AG09319 (cell line): ENCODE data around the gene MZT2A.
"Not testable (repeated sequence)": the region's sequence is repeated elsewhere in the genome, so short reads cannot be mapped to it uniquely, and the experiment has no call there.

Source experiments
- DNase-seq: peaks from one replicate; pipeline ENCODE4 v3.0.0-alpha.2; 2010; ENCODE audit warnings: low read depth; ENCODE audit errors: extremely low read depth
- TF ChIP-seq, protein P1 (sequence below): IDR thresholded peaks from 2 replicates; pipeline ENCODE4 v1.5.1; 2011; ENCODE audit warnings: low read depth, mild to moderate bottlenecking, inconsistent platforms, low read length, moderate library complexity

MZT2A gene, protein sequence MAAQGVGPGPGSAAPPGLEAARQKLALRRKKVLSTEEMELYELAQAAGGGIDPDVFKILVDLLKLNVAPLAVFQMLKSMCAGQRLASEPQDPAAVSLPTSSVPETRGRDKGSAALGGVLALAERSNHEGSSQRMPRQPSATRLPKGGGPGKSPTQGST

DNA sequence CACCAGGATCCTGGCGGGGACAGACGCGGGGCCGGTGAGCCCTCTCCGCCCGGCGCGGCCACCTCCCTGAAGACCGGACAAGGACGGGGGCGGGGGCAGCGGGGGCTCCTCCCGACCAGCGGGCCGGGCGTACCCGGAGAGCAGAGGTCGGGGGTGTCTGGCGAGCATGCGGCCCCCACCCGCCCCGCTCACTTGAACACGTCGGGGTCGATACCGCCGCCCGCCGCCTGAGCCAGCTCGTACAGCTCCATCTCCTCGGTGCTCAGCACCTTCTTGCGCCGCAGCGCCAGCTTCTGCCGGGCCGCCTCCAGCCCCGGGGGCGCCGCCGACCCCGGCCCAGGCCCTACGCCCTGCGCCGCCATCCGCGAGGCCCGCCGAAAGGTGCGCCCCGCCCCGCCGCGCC lies at the start of gene MZT2A:
TSS of gene MZT2A (minus strand) at position 383 of the 403 bp plus-strand sequence. CDS start at position 362, 21 bp downstream.
- DNase-seq = not testable (repeated sequence)

DNA sequence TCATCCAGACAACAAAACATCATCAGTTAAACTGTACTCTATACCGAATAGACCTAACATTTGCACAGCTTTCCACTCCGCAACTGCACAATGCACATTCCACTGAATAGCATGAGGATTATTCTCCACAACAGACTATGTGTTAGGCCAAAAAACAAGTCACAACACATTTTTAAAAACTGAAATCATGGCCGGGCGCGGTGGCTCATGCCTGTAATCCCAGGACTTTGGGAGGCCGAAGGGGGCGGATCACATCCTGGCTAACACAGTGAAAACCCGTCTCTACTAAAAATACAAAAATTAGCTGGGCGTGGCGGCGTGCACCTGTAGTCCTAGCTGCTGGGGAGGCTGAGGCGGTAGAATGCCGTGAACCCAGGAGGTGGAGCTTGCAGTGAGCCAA lies 46.7 kb upstream of the MZT2A start:
- not testable (repeated sequence) for DNase-seq

DNA sequence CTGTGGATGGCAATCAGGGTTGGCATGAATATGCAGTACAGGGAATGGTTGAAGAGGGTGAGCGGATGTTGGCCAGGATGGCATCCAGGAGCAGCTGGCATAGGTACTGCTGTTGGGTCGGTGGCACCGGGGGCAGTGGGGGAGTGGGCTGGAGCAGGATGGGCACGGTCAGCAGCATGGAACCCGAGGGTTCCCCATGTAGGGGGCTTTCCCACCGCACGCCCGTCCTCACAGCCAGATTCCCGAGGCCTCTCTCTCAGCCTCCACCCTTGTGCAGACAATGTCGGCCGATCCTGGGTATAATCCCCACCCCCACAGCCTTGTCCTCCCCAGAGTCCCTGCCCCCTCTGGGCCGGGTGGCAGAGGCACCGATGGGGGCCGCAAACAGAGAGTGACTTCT lies 44.6 kb upstream of the MZT2A start:
- not testable (repeated sequence) for DNase-seq

DNA sequence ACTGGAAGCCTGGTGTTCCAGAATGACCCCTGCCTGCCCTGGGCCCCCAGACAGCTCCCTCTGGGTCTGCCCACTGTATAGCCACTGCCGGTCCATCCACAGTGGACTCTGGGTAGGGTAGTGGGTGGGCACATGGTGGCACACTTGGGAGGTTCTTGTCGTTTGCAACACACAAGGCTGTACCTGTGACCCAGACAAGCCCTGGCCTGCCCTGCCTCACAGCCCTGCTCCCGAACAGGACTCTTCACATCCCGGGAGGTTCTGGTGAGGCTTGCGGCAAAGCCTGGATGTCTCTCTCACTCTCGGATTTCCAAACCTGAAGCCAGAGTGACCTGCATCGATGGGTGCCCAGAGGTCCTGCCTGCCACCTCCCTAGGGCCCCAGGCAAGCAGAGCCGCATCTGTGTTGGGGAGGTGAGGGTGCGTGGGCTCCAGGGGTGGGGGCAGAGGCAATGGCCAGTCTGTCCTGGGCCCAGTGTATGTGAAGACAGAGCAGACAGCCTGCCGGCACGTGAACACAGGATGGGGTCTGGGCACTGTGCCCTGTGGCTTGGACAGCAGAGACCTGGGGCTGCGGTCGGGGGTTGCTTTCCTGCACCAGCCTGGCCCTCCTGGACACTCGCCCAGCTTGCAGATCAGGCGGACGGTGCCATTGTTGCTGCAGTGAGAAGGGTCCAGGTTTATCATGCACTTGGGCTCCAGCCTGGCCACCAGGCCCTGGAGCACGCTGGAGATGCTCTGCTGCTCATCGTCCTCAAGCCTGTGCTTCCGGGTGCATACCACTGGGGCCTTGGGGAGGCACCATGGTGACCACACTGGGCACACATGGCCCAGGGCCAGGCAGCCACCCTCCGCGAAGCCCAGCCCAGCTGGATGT lies 44.0 kb upstream of the MZT2A start:
- DNase-seq = not testable (repeated sequence)

DNA sequence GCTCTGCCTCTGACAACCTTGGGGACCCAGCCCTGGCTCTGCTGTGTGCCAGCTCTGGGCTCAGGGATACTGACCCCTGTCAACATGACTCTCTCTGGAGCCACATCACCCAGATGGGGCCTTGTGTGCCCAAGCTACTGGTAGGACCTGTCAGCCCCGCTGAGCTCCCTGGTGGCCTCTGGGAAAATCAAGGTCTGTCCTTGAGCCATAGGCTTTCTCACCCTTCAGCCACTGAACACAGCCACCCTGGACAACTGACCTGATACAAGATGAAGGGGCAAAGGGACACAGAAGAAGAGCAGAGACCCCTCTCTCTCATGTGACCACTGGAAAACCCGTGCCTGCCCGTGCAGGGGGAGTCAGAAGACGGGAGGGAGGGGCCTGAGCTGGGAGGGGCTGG lies 43.3 kb upstream of the MZT2A start:
- DNase-seq = no peak
- TF ChIP-seq, protein P1, sequence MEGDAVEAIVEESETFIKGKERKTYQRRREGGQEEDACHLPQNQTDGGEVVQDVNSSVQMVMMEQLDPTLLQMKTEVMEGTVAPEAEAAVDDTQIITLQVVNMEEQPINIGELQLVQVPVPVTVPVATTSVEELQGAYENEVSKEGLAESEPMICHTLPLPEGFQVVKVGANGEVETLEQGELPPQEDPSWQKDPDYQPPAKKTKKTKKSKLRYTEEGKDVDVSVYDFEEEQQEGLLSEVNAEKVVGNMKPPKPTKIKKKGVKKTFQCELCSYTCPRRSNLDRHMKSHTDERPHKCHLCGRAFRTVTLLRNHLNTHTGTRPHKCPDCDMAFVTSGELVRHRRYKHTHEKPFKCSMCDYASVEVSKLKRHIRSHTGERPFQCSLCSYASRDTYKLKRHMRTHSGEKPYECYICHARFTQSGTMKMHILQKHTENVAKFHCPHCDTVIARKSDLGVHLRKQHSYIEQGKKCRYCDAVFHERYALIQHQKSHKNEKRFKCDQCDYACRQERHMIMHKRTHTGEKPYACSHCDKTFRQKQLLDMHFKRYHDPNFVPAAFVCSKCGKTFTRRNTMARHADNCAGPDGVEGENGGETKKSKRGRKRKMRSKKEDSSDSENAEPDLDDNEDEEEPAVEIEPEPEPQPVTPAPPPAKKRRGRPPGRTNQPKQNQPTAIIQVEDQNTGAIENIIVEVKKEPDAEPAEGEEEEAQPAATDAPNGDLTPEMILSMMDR = no peak

- DNase-seq = not testable (repeated sequence)
These were observed 42.8 kb upstream of the MZT2A start for GRCh38 chr2:131534965-131535364.

- DNase-seq = not testable (repeated sequence)
These were observed 42.1 kb upstream of the MZT2A start for GRCh38 chr2:131534317-131534672.

DNA sequence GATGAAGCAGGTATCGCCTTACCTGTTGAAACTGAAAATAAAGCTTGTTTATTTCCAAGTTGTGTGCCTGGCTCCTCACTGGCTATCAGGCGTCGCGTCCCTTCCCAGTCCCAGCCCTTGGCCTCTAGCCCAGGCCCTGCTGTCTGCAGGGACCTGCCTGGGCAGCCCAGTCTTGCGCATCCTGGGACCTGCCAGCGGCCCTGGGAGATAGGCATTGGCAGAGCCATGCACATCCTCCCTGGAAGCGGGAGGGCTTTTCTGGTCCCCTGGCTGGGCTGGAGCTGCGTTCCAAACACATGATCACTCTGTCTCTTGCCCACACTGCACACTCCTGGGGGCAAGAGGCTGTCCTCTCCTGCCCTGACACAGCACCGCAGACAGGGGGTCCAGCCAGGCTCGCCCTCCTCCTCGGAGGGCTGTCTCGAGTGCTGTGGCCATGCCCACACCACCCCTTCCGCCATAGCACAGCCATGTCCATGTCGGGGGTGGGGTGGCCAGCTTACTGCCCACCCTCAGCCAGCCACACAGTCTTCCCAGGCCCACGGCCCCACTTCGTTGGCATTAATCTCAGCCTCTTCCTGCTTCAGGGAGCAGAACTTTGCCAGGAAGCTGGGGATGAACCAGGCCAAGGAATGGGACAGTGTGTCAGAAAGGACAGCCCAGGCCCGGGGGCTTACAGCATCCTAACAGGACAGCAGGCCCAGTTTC lies 41.6 kb upstream of the MZT2A start:
- not testable (repeated sequence) for DNase-seq

DNA sequence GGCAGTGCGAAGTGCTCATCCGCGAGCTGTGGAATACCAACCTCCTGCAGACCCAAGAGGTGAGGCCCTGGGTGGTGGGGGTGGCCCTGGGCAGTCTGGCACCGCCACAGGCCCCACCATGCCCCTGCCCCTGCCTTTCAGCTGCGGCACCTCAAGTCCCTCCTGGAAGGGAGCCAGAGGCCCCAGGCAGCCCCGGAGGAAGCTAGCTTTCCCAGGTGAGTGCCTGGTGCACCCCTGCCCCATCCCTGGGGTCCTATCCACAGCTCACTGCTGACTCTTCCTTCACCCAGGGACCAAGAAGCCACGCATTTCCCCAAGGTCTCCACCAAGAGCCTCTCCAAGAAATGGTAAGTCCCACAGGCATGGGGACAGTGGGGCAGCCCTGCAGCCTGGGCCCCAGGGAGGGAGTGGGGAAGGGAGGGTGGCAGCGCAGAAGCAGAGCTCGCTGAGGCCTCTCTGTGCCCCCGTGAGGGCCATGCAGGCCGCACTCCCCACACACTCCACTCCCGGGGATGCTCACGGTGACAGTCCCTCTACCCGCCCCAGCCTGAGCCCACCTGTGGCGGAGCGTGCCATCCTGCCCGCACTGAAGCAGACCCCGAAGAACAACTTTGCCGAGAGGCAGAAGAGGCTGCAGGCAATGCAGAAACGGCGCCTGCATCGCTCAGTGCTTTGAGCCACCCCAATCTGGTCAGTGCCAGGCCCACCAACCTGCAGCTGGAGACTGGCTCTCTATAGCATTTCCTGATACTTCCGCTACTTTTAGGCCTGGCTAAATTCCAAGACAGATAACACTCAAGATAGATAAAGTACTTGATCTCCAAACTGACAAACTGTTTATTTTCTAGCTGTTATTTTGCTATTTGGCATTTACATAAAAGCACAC lies 40.8 kb upstream of the MZT2A start:
- not testable (repeated sequence) for DNase-seq

DNA sequence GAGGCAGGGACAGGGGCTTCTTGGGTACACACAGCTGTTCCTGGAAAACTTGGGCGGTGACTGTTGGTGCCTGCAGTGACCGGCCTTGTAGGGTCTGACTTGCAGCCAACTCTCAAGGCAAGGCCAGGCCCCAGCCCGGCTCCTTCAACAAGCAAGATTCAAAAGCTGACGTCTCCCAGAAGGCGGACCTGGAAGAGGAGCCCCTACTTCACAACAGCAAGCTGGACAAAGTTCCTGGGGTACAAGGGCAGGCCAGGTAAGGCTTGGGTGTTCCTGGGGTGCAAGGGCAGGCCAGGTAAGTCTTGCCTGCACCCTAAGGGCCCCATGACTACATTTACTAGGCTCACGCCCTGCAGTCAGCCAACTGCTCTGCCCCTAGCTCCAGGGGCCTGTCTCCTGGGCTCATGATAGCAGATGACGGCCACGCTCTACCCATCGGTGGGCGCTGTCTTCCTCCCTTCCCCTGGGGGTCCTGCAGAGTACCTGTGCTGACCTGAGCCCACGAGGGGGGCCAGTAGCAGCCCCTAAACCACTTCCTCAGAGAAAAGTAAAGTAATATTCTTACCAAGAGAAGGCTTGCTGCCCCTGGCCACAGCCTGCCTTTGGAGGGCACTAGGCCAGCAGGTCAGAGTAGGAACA lies 39.5 kb upstream of the MZT2A start:
- not testable (repeated sequence) for DNase-seq

GRCh38 chr2:131530626-131531344 lies 38.6 kb upstream of the MZT2A start:
- not testable (repeated sequence) for DNase-seq

- DNase-seq = not testable (repeated sequence)
These were observed 37.8 kb upstream of the MZT2A start for GRCh38 chr2:131529864-131530445.

DNA sequence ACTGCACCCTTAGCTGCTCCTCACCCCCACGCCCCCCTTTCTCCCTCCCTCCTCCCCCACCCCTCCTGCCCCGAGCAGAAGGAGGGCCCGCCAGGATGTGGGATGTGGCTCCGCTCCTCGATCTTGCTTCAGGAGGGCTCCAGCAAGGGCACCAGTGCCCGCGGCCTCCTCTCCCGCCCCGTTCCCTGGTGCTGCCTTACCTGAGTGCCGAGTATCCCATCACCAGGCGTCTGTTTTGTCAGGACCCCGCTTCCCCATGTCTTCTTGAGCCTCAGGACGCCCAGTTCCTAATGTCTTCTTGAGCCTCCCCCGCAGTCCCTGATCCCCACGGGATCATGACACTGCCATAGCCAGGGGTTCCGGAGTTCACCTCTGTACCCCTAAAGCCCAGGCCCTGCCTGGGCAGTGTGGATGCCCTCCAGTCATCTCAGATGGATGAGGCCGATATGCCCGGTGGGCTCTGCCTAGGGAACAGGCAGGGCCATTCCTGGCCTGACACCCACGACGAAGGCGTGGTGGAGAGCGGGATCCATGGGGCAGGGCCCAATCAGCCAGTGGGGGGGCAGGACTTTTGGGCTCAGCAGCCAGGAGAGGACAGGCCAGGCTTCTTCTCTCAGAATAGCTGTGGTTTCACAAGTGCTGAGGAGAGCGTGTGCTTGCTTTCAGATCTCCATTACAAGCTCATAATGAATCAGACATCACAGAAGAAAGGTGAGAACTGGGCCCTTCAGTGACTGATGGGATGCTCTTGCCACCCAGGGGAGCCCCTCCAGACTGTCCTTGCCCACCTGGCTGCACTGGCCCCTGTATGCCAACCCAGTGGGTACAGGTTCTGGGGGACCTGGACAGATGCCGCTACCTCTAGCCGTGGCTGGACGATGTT lies 37.0 kb upstream of the MZT2A start:
- DNase-seq = not testable (repeated sequence)

DNA sequence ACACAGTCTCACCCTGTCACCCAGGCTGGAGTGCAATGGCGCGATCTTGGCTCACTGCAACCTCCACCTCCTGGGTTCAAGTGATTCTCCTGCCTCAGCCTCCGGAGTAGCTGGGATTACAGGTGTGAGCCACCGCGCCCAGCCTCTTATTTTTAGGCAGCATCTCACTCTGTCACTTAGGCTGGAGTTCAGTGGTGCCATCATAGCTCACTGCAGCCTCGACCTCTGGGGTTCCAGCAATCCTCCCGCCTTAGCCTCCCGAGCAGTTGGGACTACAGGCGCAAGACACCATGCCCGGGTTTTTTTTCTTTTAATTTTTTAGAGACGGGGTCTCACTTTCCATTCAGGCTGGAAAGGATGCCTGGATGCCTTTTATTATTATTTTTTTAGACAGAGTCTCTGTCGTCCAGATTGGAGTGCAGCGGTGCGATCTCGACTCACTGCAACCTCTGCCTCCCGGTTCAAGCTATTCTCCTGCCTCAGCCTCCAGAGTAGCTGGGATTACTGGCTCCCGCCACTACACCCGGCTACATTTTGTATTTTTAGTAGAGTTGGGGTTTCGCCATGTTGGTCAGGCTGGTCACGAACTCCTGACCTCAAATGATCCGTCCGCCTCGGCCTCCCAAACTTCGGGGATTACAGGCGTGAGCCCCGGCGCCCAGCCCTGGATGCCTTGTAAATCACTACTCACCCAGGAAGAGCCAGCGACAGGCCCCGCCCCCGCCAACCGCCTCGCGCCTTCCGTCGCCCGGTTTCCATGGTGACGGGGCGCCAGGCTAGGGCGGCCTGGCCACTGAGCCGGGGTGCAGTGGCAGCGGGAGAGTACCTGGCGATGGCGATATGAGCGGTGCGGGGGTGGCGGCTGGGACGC lies 35.2 kb upstream of the MZT2A start, which contains the start of gene CCDC74A:
TSS of gene CCDC74A (plus strand) at position 758 of the 871 bp plus-strand sequence. CDS start at position 841, 83 bp downstream.
- peak; percentile 3 for DNase-seq

- not testable (repeated sequence) for DNase-seq
These were observed 33.1 kb upstream of the MZT2A start for GRCh38 chr2:131525256-131525655.
